CD4-positive, alpha-beta T cell treated with Interleukin-21 for 1 hour (primary cell): ENCODE data around the gene STK26.
"Not testable (repeated sequence)": the region's sequence is repeated elsewhere in the genome, so short reads cannot be mapped to it uniquely, and the experiment has no call there.

ENCODE experiments used
- DNase-seq: peaks from one replicate; pipeline ENCODE4 v3.0.0-alpha.2; 2020

STK26 gene

GRCh38 chrX:132022967-132023895, at the start of gene STK26:
Gene STK26 (plus strand): TSS chrX:132023302. CDS start chrX:132023618, 316 bp downstream.
- peak; percentile 77 for DNase-seq

GRCh38 chrX:131975851-131976250, 47.3 kb upstream of the STK26 start:
- no peak for DNase-seq

- DNase-seq: no peak
Measured at GRCh38 chrX:131977619-131978018, 45.5 kb upstream of the STK26 start.

- no peak for DNase-seq
Measured at GRCh38 chrX:131979116-131979515, 44.0 kb upstream of the STK26 start.

- peak; percentile 1 for DNase-seq
Measured at GRCh38 chrX:131985526-131986049, 37.5 kb upstream of the STK26 start.

- peak; percentile 68 for DNase-seq
Measured at GRCh38 chrX:131987252-131987651, 35.9 kb upstream of the STK26 start.

GRCh38 chrX:131988236-131988635, 34.9 kb upstream of the STK26 start:
- DNase-seq: no peak

- no peak for DNase-seq
Measured at GRCh38 chrX:132001127-132001526, 22.0 kb upstream of the STK26 start.

GRCh38 chrX:132004728-132005127, 18.4 kb upstream of the STK26 start:
- no peak for DNase-seq

- DNase-seq: no peak
Measured at GRCh38 chrX:132009350-132009749, 13.8 kb upstream of the STK26 start.

- DNase-seq: not testable (repeated sequence)
Measured at GRCh38 chrX:132010213-132010612, 12.9 kb upstream of the STK26 start.

- DNase-seq: no peak
Measured at GRCh38 chrX:132015875-132016274, 7.2 kb upstream of the STK26 start.

- no peak for DNase-seq
Measured at GRCh38 chrX:132016628-132017430, 6.3 kb upstream of the STK26 start.

GRCh38 chrX:132017431-132018185, 5.5 kb upstream of the STK26 start:
- no peak for DNase-seq

- DNase-seq: peak; percentile 40
Measured at GRCh38 chrX:132022198-132022966, 720 bp upstream of the STK26 start.

- DNase-seq: peak; percentile 55
Measured at GRCh38 chrX:132023896-132024386, 839 bp downstream of the STK26 start.

GRCh38 chrX:132025041-132025440, 1.9 kb downstream of the STK26 start:
- DNase-seq: no peak

GRCh38 chrX:132030264-132030663, 7.2 kb downstream of the STK26 start:
- DNase-seq: no peak

- no peak for DNase-seq
Measured at GRCh38 chrX:132031867-132032266, 8.8 kb downstream of the STK26 start.

GRCh38 chrX:132033166-132033565, 10.1 kb downstream of the STK26 start:
- no peak for DNase-seq

- no peak for DNase-seq
Measured at GRCh38 chrX:132034648-132035047, 11.5 kb downstream of the STK26 start.
